DND-41 (cell line): Measurements from ENCODE around the gene DSTYK.

Source experiments
- ATAC-seq: fragments of 200-7000 bp; cut with Tn5 transposase; 3 replicates; pipeline ENCODE4 v1.9.1; 2021; ENCODE audit warnings: low read depth; ENCODE audit not compliant: insufficient read depth
- DNase-seq: peaks from one replicate; pipeline ENCODE4 v3.0.0-alpha.2; 2020
- H2AFZ ChIP-seq: 2 replicates; pipeline ENCODE4 v1.6.0; 2012; ENCODE audit warnings: low read depth, low read length
- H3K27ac ChIP-seq: 2 replicates; pipeline ENCODE4 v1.5.1; 2012; ENCODE audit warnings: low read length, inconsistent platforms
- H3K27me3 ChIP-seq: fragments of 200-600 bp; sonication (generic); 2 replicates; pipeline ENCODE4 v1.6.0; 2012; ENCODE audit warnings: low read length, mild to moderate bottlenecking, inconsistent platforms; ENCODE audit not compliant: insufficient read depth, poor library complexity
- H3K36me3 ChIP-seq: 2 replicates; pipeline ENCODE4 v1.5.1; 2012; ENCODE audit warnings: low read length, inconsistent platforms; ENCODE audit not compliant: insufficient read depth
- H3K4me1 ChIP-seq: 2 replicates; pipeline ENCODE4 v1.5.1; 2012; ENCODE audit warnings: mild to moderate bottlenecking, low read length; ENCODE audit not compliant: insufficient read depth
- H3K4me2 ChIP-seq: 2 replicates; pipeline ENCODE4 v1.6.0; 2012; ENCODE audit warnings: mild to moderate bottlenecking, moderate library complexity, low read length, inconsistent platforms; ENCODE audit not compliant: insufficient read depth
- H3K4me3 ChIP-seq, 2 experiments: fragments of 200-600 bp in 1 of 2; shearing (Covaris generic) in 1 of 2; 2 replicates each; pipeline ENCODE4 v1.5.1; 2012 to 2016; ENCODE audit warnings: inconsistent platforms in 2 of 2, low read length in 2 of 2, mild to moderate bottlenecking in 2 of 2, low read depth in 1 of 2, moderate library complexity in 1 of 2
- H3K79me2 ChIP-seq: 2 replicates; pipeline ENCODE4 v1.6.0; 2012; ENCODE audit warnings: low read length, inconsistent platforms; ENCODE audit not compliant: insufficient read depth
- H3K9ac ChIP-seq: 2 replicates; pipeline ENCODE4 v1.6.0; 2012; ENCODE audit warnings: low read depth, mild to moderate bottlenecking, inconsistent platforms, low read length, moderate library complexity
- H3K9me3 ChIP-seq: 2 replicates; pipeline ENCODE4 v1.5.1; 2012; ENCODE audit warnings: low read length, moderate library complexity, mild to moderate bottlenecking, inconsistent platforms; ENCODE audit not compliant: insufficient read depth, severe bottlenecking
- H4K20me1 ChIP-seq: 2 replicates; pipeline ENCODE4 v1.6.0; 2012; ENCODE audit warnings: low read length; ENCODE audit not compliant: insufficient read depth
- CTCF ChIP-seq: IDR thresholded peaks from 2 replicates; pipeline ENCODE4 v1.5.1; 2012; ENCODE audit warnings: borderline replicate concordance, low read length, moderate library complexity, mild to moderate bottlenecking; ENCODE audit not compliant: poor library complexity, severe bottlenecking; ENCODE audit errors: extremely low read depth
- EZH2 ChIP-seq: IDR thresholded peaks from 3 replicates; pipeline ENCODE4 v1.6.1; 2012; ENCODE audit warnings: borderline replicate concordance, low read depth, mild to moderate bottlenecking, moderate library complexity, low read length, inconsistent platforms; ENCODE audit not compliant: severe bottlenecking

The DSTYK gene

GRCh38 chr1:205211169-205211838 lies at the start of gene DSTYK:
Gene DSTYK, minus strand, starts transcription at chr1:205211702. Its CDS starts 167 bp downstream, at chr1:205211535.
- Histone ChIP-seq H3K9me3 (no peaks in the 10 kb centered on the region), H3K36me3 (peaks cover 3% of the 10 kb centered on the region; the same call in 1 of the 2 replicates), H3K4me3 (peak within 1 kb of the TSS; percentile 89 to 99), H3K79me2 (peaks cover 9% of the 10 kb centered on the region), H3K27me3 (peaks cover 2% of the 10 kb centered on the region), H3K4me1 (peaks cover 22% of the 10 kb centered on the region), H3K9ac (peak within 1 kb of the TSS; percentile 85), H4K20me1 (no peaks in the 10 kb centered on the region), H2AFZ (peak within 1 kb of the TSS; percentile 83), H3K27ac (peak within 1 kb of the TSS; percentile 63), H3K4me2 (peak within 1 kb of the TSS; percentile 66)
- ATAC-seq (peak; percentile 96), DNase-seq (peak; percentile 93)
- TF ChIP-seq CTCF = no peak
- TF ChIP-seq EZH2 = no peak

GRCh38 chr1:205259998-205260397 lies 48.5 kb upstream of the DSTYK start:
- Histone ChIP-seq H3K9ac (no peak overlapping the region), H4K20me1 (peaks cover 15% of the 10 kb centered on the region), H3K4me2 (no peak overlapping the region), H2AFZ (no peak overlapping the region), H3K9me3 (no peaks in the 10 kb centered on the region), H3K27ac (no peak overlapping the region), H3K4me1 (peaks cover 4% of the 10 kb centered on the region; the same call in 1 of the 2 replicates), H3K36me3 (no peaks in the 10 kb centered on the region), H3K27me3 (peaks cover 15% of the 10 kb centered on the region), H3K4me3 (no peak overlapping the region), H3K79me2 (no peaks in the 10 kb centered on the region)
- TF ChIP-seq CTCF = no peak
- no peak for TF ChIP-seq EZH2
- DNase-seq (no peak), ATAC-seq (no peak)

GRCh38 chr1:205259324-205259832 lies 47.9 kb upstream of the DSTYK start:
- Histone ChIP-seq H2AFZ (no peak overlapping the region), H3K4me3 (no peak overlapping the region), H3K9ac (no peak overlapping the region)

More at GRCh38 chr1:205259324-205259832, 47.9 kb upstream of the DSTYK start:
- TF ChIP-seq CTCF (no peak), EZH2 (no peak)
- no peak for DNase-seq
- Histone ChIP-seq H4K20me1 (peaks cover 15% of the 10 kb centered on the region), H3K27ac (no peak overlapping the region), H3K4me2 (no peak overlapping the region), H3K9me3 (no peaks in the 10 kb centered on the region), H3K4me1 (peaks cover 4% of the 10 kb centered on the region; the same call in 1 of the 2 replicates), H3K36me3 (no peaks in the 10 kb centered on the region), H3K79me2 (no peaks in the 10 kb centered on the region), H3K27me3 (peaks cover 15% of the 10 kb centered on the region)
- no peak for ATAC-seq
